IMR-90 (cell line): ENCODE results near the gene STOM. TPM values are rescaled to one million over a fixed set of nuclear protein-coding genes. Genes with fewer than 3 reads are reported as not detected.

Experiments
- ATAC-seq: fragments of 200-7000 bp; cut with Tn5 transposase; 2 replicates; pipeline ENCODE4 v1.9.1; 2020; ENCODE audit warnings: low read depth, mild to moderate bottlenecking, moderate library complexity
- BruUV-seq: library from RNA; stranded (reverse); fragments of 400-500 nt; replicated peaks from 2 replicates; lab custom pipeline; 2021; lab: Mats Ljungman, UMichigan
- CTCF ChIA-PET: fragments of 300-600 bp; formaldehyde crosslinking; extraction: SDS; loops from one replicate; lab custom pipeline; 2021; ENCODE audit warnings: antibody characterized with exemption; lab: Yijun Ruan, JAX
- POLR2A ChIA-PET: fragments of 300-600 bp; sonication (Branson Sonifier 250); formaldehyde crosslinking; loops from one replicate; lab custom pipeline; 2022; ENCODE audit warnings: antibody characterized with exemption; ENCODE audit not compliant: unreplicated experiment; lab: Charles Lee
- DNase-seq: peaks from one replicate; pipeline ENCODE4 v3.0.0; 2013
- H2AFZ ChIP-seq: replicated peaks from 2 replicates; pipeline ENCODE3; 2013; ENCODE audit warnings: low read length, mild to moderate bottlenecking; ENCODE audit not compliant: poor library complexity
- H2AK5ac ChIP-seq: 2 replicates; pipeline ENCODE4 v1.6.1; 2013; ENCODE audit warnings: low read depth, low read length, inconsistent platforms
- H2AK9ac ChIP-seq: replicated peaks from 2 replicates; pipeline ENCODE3; 2013; ENCODE audit warnings: mild to moderate bottlenecking, low read depth, low read length, moderate library complexity; ENCODE audit not compliant: poor library complexity
- H2BK120ac ChIP-seq: 2 replicates; pipeline ENCODE4 v1.6.1; 2013; ENCODE audit warnings: low read depth, low read length, inconsistent platforms
- H2BK15ac ChIP-seq: 3 replicates; pipeline ENCODE4 v1.6.1; 2013; ENCODE audit warnings: low read depth, low read length, inconsistent platforms
- H2BK20ac ChIP-seq: 2 replicates; pipeline ENCODE4 v1.6.1; 2013; ENCODE audit warnings: low read depth, mild to moderate bottlenecking, inconsistent platforms, low read length, moderate library complexity
- H2BK5ac ChIP-seq: 2 replicates; pipeline ENCODE4 v1.6.1; 2013; ENCODE audit warnings: mild to moderate bottlenecking, low read depth, low read length, inconsistent platforms; ENCODE audit not compliant: poor library complexity, severe bottlenecking
- H3K14ac ChIP-seq: replicated peaks from 2 replicates; pipeline ENCODE4 v1.6.1; 2013; ENCODE audit warnings: low read depth, low read length, inconsistent platforms
- H3K18ac ChIP-seq: 2 replicates; pipeline ENCODE4 v1.6.1; 2013; ENCODE audit warnings: low read depth, low read length, control low read depth
- H3K23ac ChIP-seq: 2 replicates; pipeline ENCODE4 v1.6.1; 2013; ENCODE audit warnings: low read depth, low read length, inconsistent platforms
- H3K27ac ChIP-seq: 2 replicates; pipeline ENCODE4 v1.5.1; 2013; ENCODE audit warnings: mild to moderate bottlenecking, control low read depth, low read length; ENCODE audit not compliant: insufficient read depth
- H3K27me3 ChIP-seq: 2 replicates; pipeline ENCODE4 v1.6.1; 2013; ENCODE audit warnings: low read length; ENCODE audit not compliant: control insufficient read depth, insufficient read depth
- H3K36me3 ChIP-seq: 2 replicates; pipeline ENCODE4 v1.6.1; 2013; ENCODE audit warnings: low read length, mixed read lengths; ENCODE audit not compliant: control insufficient read depth, insufficient read depth
- H3K4ac ChIP-seq: 2 replicates; pipeline ENCODE4 v1.6.1; 2013; ENCODE audit warnings: low read depth, low read length, inconsistent platforms
- H3K4me1 ChIP-seq: 2 replicates; pipeline ENCODE4 v1.6.1; 2013; ENCODE audit warnings: low read length, mixed read lengths; ENCODE audit not compliant: control insufficient read depth, insufficient read depth
- H3K4me2 ChIP-seq: 2 replicates; pipeline ENCODE4 v1.6.1; 2013; ENCODE audit warnings: low read depth, mild to moderate bottlenecking, control low read depth, low read length, moderate library complexity
- H3K4me3 ChIP-seq: 2 replicates; pipeline ENCODE4 v1.5.1; 2013; ENCODE audit warnings: low read depth, mild to moderate bottlenecking, control low read depth, low read length, moderate library complexity; ENCODE audit not compliant: insufficient read depth
- H3K56ac ChIP-seq: 2 replicates; pipeline ENCODE4 v1.6.1; 2013; ENCODE audit warnings: low read length, inconsistent platforms; ENCODE audit not compliant: insufficient read depth; ENCODE audit errors: extremely low read depth
- H3K79me1 ChIP-seq, 2 experiments: 2 replicates each; pipeline ENCODE4 v1.6.1; 2013; ENCODE audit warnings: low read length in 2 of 2, inconsistent platforms in 1 of 2, low read depth in 1 of 2
- H3K9ac ChIP-seq: 2 replicates; pipeline ENCODE4 v1.6.1; 2013; ENCODE audit warnings: low read depth, low read length, control low read depth
- H3K9me1 ChIP-seq: 2 replicates; pipeline ENCODE4 v1.6.1; 2013; ENCODE audit warnings: low read length, inconsistent platforms; ENCODE audit not compliant: insufficient read depth
- H3K9me3 ChIP-seq: 2 replicates; pipeline ENCODE4 v1.6.1; 2013; ENCODE audit warnings: low read length; ENCODE audit not compliant: control insufficient read depth, insufficient read depth
- H4K20me1 ChIP-seq: 2 replicates; pipeline ENCODE4 v1.6.1; 2013; ENCODE audit warnings: low read length, inconsistent platforms; ENCODE audit not compliant: insufficient read depth
- H4K5ac ChIP-seq: 2 replicates; pipeline ENCODE4 v1.6.1; 2013; ENCODE audit warnings: mild to moderate bottlenecking, low read depth, low read length, control low read depth
- H4K8ac ChIP-seq, 2 experiments: 2 replicates each; pipeline ENCODE4 v1.6.1; 2013; ENCODE audit warnings: low read depth in 2 of 2, low read length in 2 of 2, control low read depth in 1 of 2, inconsistent platforms in 1 of 2
- H4K91ac ChIP-seq: 2 replicates; pipeline ENCODE4 v1.6.1; 2013; ENCODE audit warnings: low read depth, low read length, inconsistent platforms; ENCODE audit not compliant: insufficient read depth
- BHLHE40 ChIP-seq: fragments of 150-350 bp; IDR thresholded peaks from 2 replicates; pipeline ENCODE4 v1.6.1; 2016; ENCODE audit warnings: mild to moderate bottlenecking, low read depth, low read length
- CEBPB ChIP-seq: IDR thresholded peaks from 2 replicates; pipeline ENCODE4 v1.6.1; 2012; ENCODE audit warnings: low read depth, low read length, improper control_type of control experiment
- CHD1 ChIP-seq: IDR thresholded peaks from 2 replicates; pipeline ENCODE4 v1.6.1; 2012; ENCODE audit warnings: low read depth, low read length, improper control_type of control experiment
- CTCF ChIP-seq: conservative IDR thresholded peaks from 2 replicates; pipeline ENCODE4 v1.5.1; 2012; ENCODE audit warnings: mild to moderate bottlenecking, low read depth, low read length, improper control_type of control experiment
- ELK1 ChIP-seq: fragments of 150-350 bp; IDR thresholded peaks from 2 replicates; pipeline ENCODE4 v1.6.1; 2016; ENCODE audit warnings: low read depth, mild to moderate bottlenecking, low read length, moderate library complexity, borderline replicate concordance
- FOS ChIP-seq: fragments of 150-350 bp; IDR thresholded peaks from 2 replicates; pipeline ENCODE4 v1.6.1; 2016; ENCODE audit warnings: low read depth, low read length
- MAFK ChIP-seq: IDR thresholded peaks from 2 replicates; pipeline ENCODE4 v1.6.1; 2012; ENCODE audit warnings: low read depth, low read length, improper control_type of control experiment
- MAZ ChIP-seq: IDR thresholded peaks from 2 replicates; pipeline ENCODE4 v1.6.1; 2012; ENCODE audit warnings: low read depth, mild to moderate bottlenecking, low read length, improper control_type of control experiment, moderate library complexity, borderline replicate concordance
- MXI1 ChIP-seq: IDR thresholded peaks from 2 replicates; pipeline ENCODE4 v1.6.1; 2012; ENCODE audit warnings: low read depth, mild to moderate bottlenecking, low read length, moderate library complexity, borderline replicate concordance
- NFE2L2 ChIP-seq: fragments of 150-350 bp; IDR thresholded peaks from 2 replicates; pipeline ENCODE4 v1.6.1; 2016; ENCODE audit warnings: low read depth, mild to moderate bottlenecking, low read length
- POLR2A ChIP-seq: IDR thresholded peaks from 2 replicates; pipeline ENCODE4 v1.6.1; 2012; ENCODE audit warnings: mild to moderate bottlenecking, low read depth, low read length
- RFX5 ChIP-seq: IDR thresholded peaks from 2 replicates; pipeline ENCODE4 v1.8.0; 2012; ENCODE audit warnings: low read depth, mild to moderate bottlenecking, low read length, moderate library complexity
- WGBS, 2 experiments: methylation state at CpG; one replicate each; pipeline versions ENCODE4 v1.1.5 to v1.1.7; 2013; ENCODE audit warnings: missing lambda C conversion rate in 2 of 2; ENCODE audit not compliant: insufficient read length in 1 of 2; ENCODE audit errors: extremely low coverage in 2 of 2; 5-methylcytosine and 5-hydroxymethylcytosine counted together
- dilution Hi-C: fragments of 300-500 bp; cut with HindIII; formaldehyde crosslinking; loops from one replicate; pipeline ENCODE4 v1.14.3; 2018; ENCODE audit warnings: low sequenced_read_pairs; ENCODE audit not compliant: unreplicated experiment
- in situ Hi-C: fragments of 300-500 bp; cut with MboI; formaldehyde crosslinking; loops from 3 replicates; pipeline ENCODE4 v1.14.3; 2019; ENCODE audit warnings: low sequenced_read_pairs, inconsistent platforms, mixed read lengths
- intact Hi-C: fragments of 100-400 bp; cut with micrococcal nuclease; formaldehyde crosslinking; loops from 2 replicates; pipeline ENCODE4 v1.10.0; 2022
- polyA plus RNA-seq, 3 experiments: library from polyadenylated mRNA; depleted of rRNA; stranded (reverse); fragments of >200 nt; gene quantifications; 2 replicates each; pipeline ENCODE4 v1.2.3, GENCODE V29; 2012; ENCODE audit warnings: low replicate concordance in 1 of 3
- total RNA-seq: library from RNA; depleted of rRNA; stranded (reverse); fragments of >200 nt; gene quantifications from 2 replicates; pipeline ENCODE4 v1.2.3, GENCODE V29; 2012

STOM gene
- total and polyA plus RNA-seq, 2 of the 4 experiments (the other 2 are of a cell fraction): 78.4 to 84.8 TPM

- TF ChIP-seq NFE2L2 (no peak), ELK1 (no peak), MAFK (no peak), CTCF (no peak), MXI1 (no peak), CEBPB (no peak), POLR2A (no peak), RFX5 (no peak), BHLHE40 (no peak), MAZ (no peak), FOS (no peak), CHD1 (no peak)
- H3K9ac ChIP-seq: no peak overlapping the region; the same call in 1 of the 2 replicates
- H3K4me2 ChIP-seq: peak overlapping the region; percentile 44; the same call in 1 of the 2 replicates
- H3K14ac ChIP-seq: 0 out of 2 replicates have a peak overlapping the region, but pooled peaks have one; percentile 6
- peak overlapping the region; percentile 46 for H2BK5ac ChIP-seq
- H3K27me3 ChIP-seq: no peaks in the 10 kb centered on the region
- H4K20me1 ChIP-seq: no peaks in the 10 kb centered on the region
- no peak overlapping the region for H3K27ac ChIP-seq
- in situ Hi-C loops: no loop called here
- POLR2A ChIA-PET: no interaction called here
- no peak overlapping the region; the same call in 1 of the 2 replicates for H3K18ac ChIP-seq
- H4K8ac ChIP-seq: 0 out of 4 replicates have a peak overlapping the region, but pooled peaks of 1 of the 2 experiments have one; percentile 29
- H2BK20ac ChIP-seq: no peak overlapping the region
- CTCF ChIA-PET: interaction anchor here (0.6 to 0.9 kb wide), 2 partner anchors 13 to 30 kb away, joined by 3 to 4 read pairs; no protein-coding TSS in a partner anchor
- peaks cover 45% of the 10 kb centered on the region for H3K36me3 ChIP-seq
- H2AK9ac ChIP-seq: no peak overlapping the region
- H4K91ac ChIP-seq: no peak overlapping the region
- no peak overlapping the region for H3K23ac ChIP-seq
- no CpG with 5 or more reads among the region's 3 CpGs for WGBS, 2 experiments
- H3K4ac ChIP-seq: no peak overlapping the region
- dilution Hi-C loops: no loop called here
- peaks cover 36 to 62% of the 10 kb centered on the region in 2 experiments for H3K79me1 ChIP-seq
- intact Hi-C loops: no loop called here
- no peak overlapping the region for H2BK15ac ChIP-seq
- H3K4me3 ChIP-seq: no peak overlapping the region
- no peak overlapping the region for H2AFZ ChIP-seq
- peaks cover 10% of the 10 kb centered on the region for H3K9me1 ChIP-seq
- ATAC-seq: peak; percentile 59
- BruUV-seq: no TSS peak
- peak overlapping the region; percentile 38; the same call in 1 of the 2 replicates for H2BK120ac ChIP-seq
- peaks cover 15% of the 10 kb centered on the region for H3K4me1 ChIP-seq
- H2AK5ac ChIP-seq: no peak overlapping the region
- H4K5ac ChIP-seq: 0 out of 2 replicates have a peak overlapping the region, but pooled peaks have one; percentile 60
- peak; percentile 42 for DNase-seq
- H3K9me3 ChIP-seq: no peaks in the 10 kb centered on the region
- H3K56ac ChIP-seq: no peak overlapping the region
These were observed 25.0 kb downstream of the STOM start for GRCh38 chr9:121345070-121345469.
